ENCODE data around the gene CCDC178. TPM values are rescaled to one million over a fixed set of nuclear protein-coding genes. Genes with fewer than 3 reads are reported as not detected.

CCDC178 gene
- polyA plus RNA-seq, 2 of the 4 experiments (the other 2 are of a cell fraction), result 0.06 TPM; not detected in 1

DNA sequence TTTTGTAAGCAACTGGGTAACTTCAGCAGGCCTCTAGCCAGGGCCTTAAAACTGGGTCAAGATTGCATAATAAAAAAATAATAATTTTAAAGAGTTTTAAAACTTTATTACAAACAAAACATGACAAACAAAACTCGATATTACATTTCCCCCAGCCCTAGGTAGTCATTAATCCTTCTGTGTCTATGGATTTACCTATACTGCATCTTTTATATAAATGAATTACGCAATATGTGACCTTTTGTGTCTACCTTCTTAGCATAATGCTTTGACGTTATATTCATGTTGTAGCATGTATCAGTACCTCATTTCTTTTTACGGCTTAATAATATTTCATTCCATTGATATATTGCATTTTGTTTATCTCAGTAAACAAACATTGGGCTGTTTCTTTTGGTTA lies 113.5 kb downstream of the CCDC178 start:
- Histone ChIP-seq H3K9me3 (no peaks in the 10 kb centered on the region), H3K4me3 (no peak overlapping the region), H3K27ac (no peak overlapping the region), H3K4me1 (no peaks in the 10 kb centered on the region), H3K4me2 (no peak overlapping the region)
- ChIA-PET POLR2A (no interaction called here), CTCF (no interaction called here)
- DNase-seq (ENCODE audit: low read depth in 1 of 2, low spot score in 1 of 2) (no peak), FAIRE-seq (no peak), ATAC-seq (no peak)
- TF ChIP-seq, protein P1, sequence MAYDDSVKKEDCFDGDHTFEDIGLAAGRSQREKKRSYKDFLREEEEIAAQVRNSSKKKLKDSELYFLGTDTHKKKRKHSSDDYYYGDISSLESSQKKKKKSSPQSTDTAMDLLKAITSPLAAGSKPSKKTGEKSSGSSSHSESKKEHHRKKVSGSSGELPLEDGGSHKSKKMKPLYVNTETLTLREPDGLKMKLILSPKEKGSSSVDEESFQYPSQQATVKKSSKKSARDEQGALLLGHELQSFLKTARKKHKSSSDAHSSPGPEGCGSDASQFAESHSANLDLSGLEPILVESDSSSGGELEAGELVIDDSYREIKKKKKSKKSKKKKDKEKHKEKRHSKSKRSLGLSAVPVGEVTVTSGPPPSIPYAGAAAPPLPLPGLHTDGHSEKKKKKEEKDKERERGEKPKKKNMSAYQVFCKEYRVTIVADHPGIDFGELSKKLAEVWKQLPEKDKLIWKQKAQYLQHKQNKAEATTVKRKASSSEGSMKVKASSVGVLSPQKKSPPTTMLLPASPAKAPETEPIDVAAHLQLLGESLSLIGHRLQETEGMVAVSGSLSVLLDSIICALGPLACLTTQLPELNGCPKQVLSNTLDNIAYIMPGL (CRISPR knock-in tag; IDR thresholded peaks at IDR 0.05; ENCODE audit: borderline replicate concordance), result no peak
- TF ChIP-seq CHD2 (IDR thresholded peaks at IDR 0.05; ENCODE audit: low read length, partially characterized antibody) (no peak), SREBF2 (IDR thresholded peaks at IDR 0.05) (no peak), ZNF302 (CRISPR knock-in tag; IDR thresholded peaks at IDR 0.05) (no peak), HOXA7 (CRISPR knock-in tag; IDR thresholded peaks at IDR 0.05) (no peak), GATA3 (IDR thresholded peaks at IDR 0.05; ENCODE audit: borderline replicate concordance) (no peak), KDM1A (IDR thresholded peaks at IDR 0.05; ENCODE audit: low read depth) (no peak), POLR2A (IDR thresholded peaks at IDR 0.05; ENCODE audit: low read length) (no peak), NFE2L2 (conservative IDR thresholded peaks at IDR 0.05; ENCODE audit: low read length) (no peak), CBX2 (IDR thresholded peaks at IDR 0.05; ENCODE audit: borderline replicate concordance, low read depth) (no peak), NR3C1 (IDR thresholded peaks at IDR 0.05) (no peak), CBX8 (IDR thresholded peaks at IDR 0.05) (no peak), BHLHE40 (IDR thresholded peaks at IDR 0.05; ENCODE audit: low read depth, low read length) (no peak), RAD21 (conservative IDR thresholded peaks at IDR 0.05 in 1 of 2, IDR thresholded peaks at IDR 0.05 in 1 of 2) (no peak)
- TF ChIP-seq, protein P2, sequence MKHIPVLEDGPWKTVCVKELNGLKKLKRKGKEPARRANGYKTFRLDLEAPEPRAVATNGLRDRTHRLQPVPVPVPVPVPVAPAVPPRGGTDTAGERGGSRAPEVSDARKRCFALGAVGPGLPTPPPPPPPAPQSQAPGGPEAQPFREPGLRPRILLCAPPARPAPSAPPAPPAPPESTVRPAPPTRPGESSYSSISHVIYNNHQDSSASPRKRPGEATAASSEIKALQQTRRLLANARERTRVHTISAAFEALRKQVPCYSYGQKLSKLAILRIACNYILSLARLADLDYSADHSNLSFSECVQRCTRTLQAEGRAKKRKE (CRISPR knock-in tag; IDR thresholded peaks at IDR 0.05; ENCODE audit: low read depth), result no peak
- TF ChIP-seq, protein P3, sequence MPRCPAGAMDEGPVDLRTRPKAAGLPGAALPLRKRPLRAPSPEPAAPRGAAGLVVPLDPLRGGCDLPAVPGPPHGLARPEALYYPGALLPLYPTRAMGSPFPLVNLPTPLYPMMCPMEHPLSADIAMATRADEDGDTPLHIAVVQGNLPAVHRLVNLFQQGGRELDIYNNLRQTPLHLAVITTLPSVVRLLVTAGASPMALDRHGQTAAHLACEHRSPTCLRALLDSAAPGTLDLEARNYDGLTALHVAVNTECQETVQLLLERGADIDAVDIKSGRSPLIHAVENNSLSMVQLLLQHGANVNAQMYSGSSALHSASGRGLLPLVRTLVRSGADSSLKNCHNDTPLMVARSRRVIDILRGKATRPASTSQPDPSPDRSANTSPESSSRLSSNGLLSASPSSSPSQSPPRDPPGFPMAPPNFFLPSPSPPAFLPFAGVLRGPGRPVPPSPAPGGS (IDR thresholded peaks at IDR 0.05), result no peak
- WGBS (ENCODE audit: missing lambda C conversion rate), result 30% methylated on average over 4 of the region's 4 CpGs

DNA sequence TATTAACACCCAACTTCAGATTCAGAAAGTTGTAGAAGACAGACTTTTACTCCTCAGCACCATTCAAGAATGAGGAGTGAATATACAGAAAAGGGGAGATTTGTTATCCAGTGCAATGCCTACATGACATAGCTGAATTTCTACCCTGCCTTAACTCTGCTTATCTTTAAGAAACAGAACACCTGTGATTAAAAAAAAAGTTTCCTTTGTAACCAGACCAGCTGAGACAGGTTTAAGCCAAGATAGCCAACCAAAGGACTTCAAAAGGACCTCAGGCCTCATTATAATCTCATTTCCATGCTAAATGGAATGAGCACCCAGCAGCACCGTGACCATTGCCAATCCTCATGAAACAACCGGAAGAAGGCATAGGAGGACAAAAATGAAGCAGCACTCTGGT lies 122.9 kb downstream of the CCDC178 start:
- no peak overlapping the region for H3K27ac ChIP-seq
- FAIRE-seq (no peak), ATAC-seq (no peak), DNase-seq (ENCODE audit: low read depth in 1 of 2, low spot score in 1 of 2) (no peak)
- no peak overlapping the region for H3K4me3 ChIP-seq
- H3K4me2 ChIP-seq, result no peak overlapping the region
- H3K4me1 ChIP-seq, result no peaks in the 10 kb centered on the region
- TF ChIP-seq NR3C1 (IDR thresholded peaks at IDR 0.05) (no peak), SMC3 (IDR thresholded peaks at IDR 0.05) (no peak), KDM5A (IDR thresholded peaks at IDR 0.05) (no peak)
- WGBS (ENCODE audit: missing lambda C conversion rate), result 37% methylated on average over 2 of the region's 2 CpGs
- no peaks in the 10 kb centered on the region for H3K9me3 ChIP-seq
- ChIA-PET CTCF (no interaction called here), POLR2A (no interaction called here)

DNA sequence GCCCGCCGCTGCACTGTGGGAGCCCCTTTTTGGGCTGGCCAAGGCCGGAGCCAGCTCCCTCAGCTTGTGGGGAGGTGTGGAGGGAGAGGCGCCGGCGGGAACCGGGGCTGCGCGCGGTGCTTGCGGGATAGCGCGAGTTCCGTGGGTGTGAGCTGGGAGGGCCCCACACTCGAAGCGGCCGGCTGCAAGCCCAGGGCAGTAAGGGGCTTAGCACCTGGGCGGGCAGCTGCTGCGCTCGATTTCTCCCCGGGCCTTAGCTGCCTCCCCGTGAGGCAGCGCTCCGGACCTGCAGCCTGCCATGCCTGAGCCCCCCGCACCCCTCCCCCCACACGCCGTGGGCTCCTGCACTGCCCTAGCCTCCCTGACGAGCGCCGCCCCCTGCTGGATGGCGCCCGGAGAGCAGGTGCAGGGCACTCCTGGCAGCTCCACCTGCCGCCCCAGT lies 124.4 kb downstream of the CCDC178 start:
- H3K4me3 ChIP-seq, result no peak overlapping the region
- H3K27ac ChIP-seq, result no peak overlapping the region
- CTCF ChIA-PET, result no interaction called here
- ATAC-seq (no peak), FAIRE-seq (no peak), DNase-seq (ENCODE audit: low read depth in 1 of 2, low spot score in 1 of 2) (no peak)
- no peaks in the 10 kb centered on the region for H3K9me3 ChIP-seq
- 30% methylated on average over 2 of the region's 33 CpGs for WGBS (ENCODE audit: missing lambda C conversion rate)
- no peak for TF ChIP-seq TFCP2L1 (CRISPR knock-in tag; IDR thresholded peaks at IDR 0.05)
- TF ChIP-seq EHMT2 (IDR thresholded peaks at IDR 0.05; ENCODE audit: low read depth), result no peak
- TF ChIP-seq HOXB5 (CRISPR knock-in tag; IDR thresholded peaks at IDR 0.05), result no peak
- TF ChIP-seq RAD21 (conservative IDR thresholded peaks at IDR 0.05 in 1 of 2, IDR thresholded peaks at IDR 0.05 in 1 of 2), result no peak
- no peak for TF ChIP-seq ZSCAN20 (CRISPR knock-in tag; IDR thresholded peaks at IDR 0.05)
- TF ChIP-seq MAZ (IDR thresholded peaks at IDR 0.05; ENCODE audit: borderline replicate concordance, low read depth, low read length), result no peak
- TF ChIP-seq JUN (IDR thresholded peaks at IDR 0.05), result no peak
- TF ChIP-seq FOXS1 (CRISPR knock-in tag; IDR thresholded peaks at IDR 0.05), result no peak
- no peak for TF ChIP-seq NFE2L2 (conservative IDR thresholded peaks at IDR 0.05; ENCODE audit: low read length)
- no peak for TF ChIP-seq ZNF302 (CRISPR knock-in tag; IDR thresholded peaks at IDR 0.05)
- no peak overlapping the region for H3K4me2 ChIP-seq
- no peaks in the 10 kb centered on the region for H3K4me1 ChIP-seq
- POLR2A ChIA-PET, result no interaction called here
